CD4-positive, alpha-beta T cell (primary cell): ENCODE data around the gene CANX. TPM values are rescaled to one million over a fixed set of nuclear protein-coding genes. Genes with fewer than 3 reads are reported as not detected.

Experiments used
- ATAC-seq: fragments of 200-7000 bp; cut with Tn5 transposase; one replicate; pipeline ENCODE4 v1.10.0; 2022; ENCODE audit warnings: mild to moderate bottlenecking; ENCODE audit not compliant: poor library complexity
- CTCF ChIA-PET: fragments of 350-600 bp; sonication (Branson Sonifier 250); formaldehyde crosslinking; loops from one replicate; lab custom pipeline; 2021; ENCODE audit warnings: antibody characterized with exemption, inconsistent platforms; lab: Charles Lee
- POLR2A ChIA-PET: fragments of 350-600 bp; sonication (Branson Sonifier 250); formaldehyde crosslinking; loops from one replicate; lab custom pipeline; 2021; ENCODE audit warnings: antibody characterized with exemption, inconsistent platforms; lab: Charles Lee
- DNase-seq, 14 experiments: peaks; one replicate each; pipeline ENCODE4 v3.0.0-alpha.2; 2013 to 2020; ENCODE audit warnings: mixed read lengths in 2 of 14
- H3K27ac ChIP-seq, 2 donors: one replicate each; pipeline versions ENCODE4 v1.5.1 to v1.7.0; 2013; ENCODE audit warnings: low read length in 2 of 2, low read depth in 1 of 2, mild to moderate bottlenecking in 1 of 2
- H3K27me3 ChIP-seq, 2 experiments: 1 replicate in 1 of 2; 2 replicates in 1 of 2; pipeline versions ENCODE4 v1.6.1 to v1.7.0; 2013; ENCODE audit warnings: low read length in 2 of 2, control low read depth in 1 of 2, mild to moderate bottlenecking in 1 of 2, moderate library complexity in 1 of 2; ENCODE audit not compliant: insufficient read depth in 2 of 2, control insufficient read depth in 1 of 2
- H3K36me3 ChIP-seq: one replicate; pipeline ENCODE4 v1.6.1; 2013; ENCODE audit warnings: low read length, control low read depth; ENCODE audit not compliant: insufficient read depth
- H3K4me1 ChIP-seq: one replicate; pipeline ENCODE4 v1.6.1; 2013; ENCODE audit warnings: low read length, control low read depth; ENCODE audit not compliant: insufficient read depth
- H3K4me3 ChIP-seq: one replicate; pipeline ENCODE4 v1.5.1; 2013; ENCODE audit warnings: mild to moderate bottlenecking, low read length, moderate library complexity
- H3K9me3 ChIP-seq, 2 experiments: 1 replicate in 1 of 2; 2 replicates in 1 of 2; pipeline versions ENCODE4 v1.6.1 to v1.7.0; 2013; ENCODE audit warnings: low read length in 2 of 2, mild to moderate bottlenecking in 2 of 2, control low read depth in 1 of 2, moderate library complexity in 1 of 2; ENCODE audit not compliant: control insufficient read depth in 1 of 2, insufficient read depth in 1 of 2
- H3K27ac Mint-ChIP-seq: one replicate; pipeline ENCODE4 v1.8.0; 2020; ENCODE audit warnings: mixed read lengths
- H3K27me3 Mint-ChIP-seq: one replicate; pipeline ENCODE4 v1.8.0; 2021; ENCODE audit warnings: mixed read lengths
- H3K36me3 Mint-ChIP-seq: one replicate; pipeline ENCODE4 v1.8.0; 2021; ENCODE audit warnings: low read depth, mixed read lengths
- H3K4me1 Mint-ChIP-seq: one replicate; pipeline ENCODE4 v1.8.0; 2021; ENCODE audit warnings: low read depth, mixed read lengths
- H3K4me3 Mint-ChIP-seq: one replicate; pipeline ENCODE4 v1.8.0; 2020; ENCODE audit warnings: mild to moderate bottlenecking, mixed read lengths
- H3K9me3 Mint-ChIP-seq: one replicate; pipeline ENCODE4 v1.8.0; 2020; ENCODE audit warnings: mixed read lengths
- intact Hi-C, 2 experiments: fragments of 100-400 bp; cut with DNase I in 1 of 2; cut with micrococcal nuclease in 1 of 2; formaldehyde crosslinking; loops; one replicate each; pipeline versions ENCODE4 v1.15.1 to v1.9.0; 2023 to 2025; cut with DNase I, micrococcal nuclease
- total RNA-seq, 174 experiments: library from RNA in 2 of 174; stranded (reverse) in 2 of 174; gene quantifications; one replicate each; pipeline ENCODE4 v1.2.3 and lab custom pipeline; 2021 to 2026
- TF ChIP-seq, protein P1 (sequence below): fragments of 200-600 bp; IDR thresholded peaks from one replicate; pipeline ENCODE4 v1.8.0; 2022; ENCODE audit warnings: antibody characterized with exemption, mild to moderate bottlenecking

Gene CANX
- total RNA-seq, 2 experiments from 2014 or later, result 150 to 152 TPM

DNA sequence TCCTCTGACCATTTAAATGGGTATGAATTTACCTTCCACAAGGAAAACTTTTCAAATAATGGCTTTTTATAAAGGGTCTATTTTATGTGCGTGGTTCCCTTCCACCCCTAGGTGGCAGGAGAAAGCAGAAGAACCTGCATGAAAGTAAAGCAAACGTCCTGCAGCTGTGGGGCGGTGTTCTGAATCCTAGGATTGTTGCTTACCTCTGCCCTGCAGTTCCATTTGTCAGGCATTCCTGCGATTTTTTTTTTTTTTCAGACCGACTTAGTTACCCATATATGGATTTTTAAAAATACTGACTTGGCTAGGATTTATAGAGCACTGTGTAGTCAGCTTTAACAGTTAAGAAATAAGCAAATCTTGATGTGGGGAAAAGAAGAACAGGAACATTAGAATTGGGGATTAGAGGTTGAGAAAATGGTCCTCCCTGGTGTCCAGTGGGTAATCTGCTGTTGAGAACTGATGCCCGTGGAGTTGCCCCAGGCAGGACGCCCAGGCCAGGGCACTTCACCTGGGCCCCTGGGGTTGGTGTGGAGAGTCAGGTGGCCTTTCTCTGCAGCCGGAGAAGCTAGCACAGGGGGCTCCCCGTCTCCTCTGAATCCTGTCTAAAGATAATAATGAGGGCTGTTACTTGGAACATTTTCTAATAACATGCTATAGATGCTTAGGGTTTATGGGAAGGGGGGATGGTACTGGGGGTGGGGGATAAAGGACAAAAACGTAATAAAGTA lies 64.6 kb downstream of the CANX start:
- DNase-seq (peak; percentile 19 to 80 (median 38)), ATAC-seq (peak; percentile 73)
- no peaks in the 10 kb centered on the region for H3K27me3 ChIP-seq
- ChIA-PET CTCF (interaction anchor here (0.6 to 2.9 kb wide), 21 partner anchors 8 to 159 kb away, joined by 3 to 22 read pairs (median 3); partner anchors contain the start of genes CBY3, LTC4S, MAML1 and SQSTM1), POLR2A (interaction anchor here (0.6 to 2.4 kb wide), 6 partner anchors 31 to 140 kb away, joined by 3 to 24 read pairs (median 4); partner anchors contain the start of genes HNRNPH1, LTC4S, MAML1 and MGAT4B)
- Mint-ChIP-seq H3K4me3 (no peak overlapping the region), H3K27ac (peak overlapping the region; percentile 52), H3K27me3 (no peaks in the 10 kb centered on the region), H3K9me3 (no peaks in the 10 kb centered on the region), H3K36me3 (peaks cover 40% of the 10 kb centered on the region), H3K4me1 (peaks cover 66% of the 10 kb centered on the region)
- intact Hi-C loops, result loop anchor here (1.0 to 2.0 kb wide), 3 partner anchors 33 to 143 kb away; partner anchors contain the start of gene TBC1D9B (in 2 of the 2)
- no peak overlapping the region for H3K27ac ChIP-seq
- TF ChIP-seq, protein P1, sequence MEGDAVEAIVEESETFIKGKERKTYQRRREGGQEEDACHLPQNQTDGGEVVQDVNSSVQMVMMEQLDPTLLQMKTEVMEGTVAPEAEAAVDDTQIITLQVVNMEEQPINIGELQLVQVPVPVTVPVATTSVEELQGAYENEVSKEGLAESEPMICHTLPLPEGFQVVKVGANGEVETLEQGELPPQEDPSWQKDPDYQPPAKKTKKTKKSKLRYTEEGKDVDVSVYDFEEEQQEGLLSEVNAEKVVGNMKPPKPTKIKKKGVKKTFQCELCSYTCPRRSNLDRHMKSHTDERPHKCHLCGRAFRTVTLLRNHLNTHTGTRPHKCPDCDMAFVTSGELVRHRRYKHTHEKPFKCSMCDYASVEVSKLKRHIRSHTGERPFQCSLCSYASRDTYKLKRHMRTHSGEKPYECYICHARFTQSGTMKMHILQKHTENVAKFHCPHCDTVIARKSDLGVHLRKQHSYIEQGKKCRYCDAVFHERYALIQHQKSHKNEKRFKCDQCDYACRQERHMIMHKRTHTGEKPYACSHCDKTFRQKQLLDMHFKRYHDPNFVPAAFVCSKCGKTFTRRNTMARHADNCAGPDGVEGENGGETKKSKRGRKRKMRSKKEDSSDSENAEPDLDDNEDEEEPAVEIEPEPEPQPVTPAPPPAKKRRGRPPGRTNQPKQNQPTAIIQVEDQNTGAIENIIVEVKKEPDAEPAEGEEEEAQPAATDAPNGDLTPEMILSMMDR, result peak; percentile 94
- peaks cover 31% of the 10 kb centered on the region for H3K36me3 ChIP-seq
- H3K4me3 ChIP-seq, result no peak overlapping the region
- no peaks in the 10 kb centered on the region for H3K9me3 ChIP-seq
- H3K4me1 ChIP-seq, result peaks cover 53% of the 10 kb centered on the region

DNA sequence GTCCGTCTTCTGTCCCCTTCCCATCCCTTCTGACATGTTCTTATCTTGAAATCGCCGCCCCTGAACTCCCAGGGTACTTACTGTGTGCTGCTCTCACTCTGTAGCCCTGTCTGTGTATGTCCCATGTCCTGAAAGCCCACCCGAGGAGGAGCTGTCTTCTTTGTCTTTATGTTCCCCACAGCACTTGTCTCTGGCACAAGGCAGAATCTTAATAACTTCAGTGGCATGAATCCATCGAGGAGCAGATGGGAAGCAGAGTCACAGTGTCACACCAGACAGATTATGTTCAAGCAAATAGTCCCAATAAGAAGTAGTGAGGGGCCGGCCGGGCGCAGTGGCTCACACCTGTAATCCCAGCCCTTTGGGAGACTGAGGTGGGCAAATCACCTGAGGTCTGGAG lies 65.3 kb downstream of the CANX start:
- H3K9me3 ChIP-seq, result no peaks in the 10 kb centered on the region
- Mint-ChIP-seq H3K36me3 (peaks cover 46% of the 10 kb centered on the region), H3K27me3 (no peaks in the 10 kb centered on the region), H3K9me3 (no peaks in the 10 kb centered on the region), H3K4me1 (peaks cover 65% of the 10 kb centered on the region), H3K27ac (no peak overlapping the region), H3K4me3 (no peak overlapping the region)
- POLR2A ChIA-PET, result no interaction called here
- TF ChIP-seq, protein P1, result no peak
- H3K27me3 ChIP-seq, result no peaks in the 10 kb centered on the region
- ATAC-seq (no peak), DNase-seq (no peak)
- CTCF ChIA-PET, result interaction anchor here (2.4 to 2.9 kb wide), 2 partner anchors 32 to 38 kb away, joined by 15 to 22 read pairs; no protein-coding TSS in a partner anchor
- H3K27ac ChIP-seq, result no peak overlapping the region
- intact Hi-C loops, result no loop called here
- no peak overlapping the region for H3K4me3 ChIP-seq
- peaks cover 38% of the 10 kb centered on the region for H3K36me3 ChIP-seq
- H3K4me1 ChIP-seq, result peaks cover 50% of the 10 kb centered on the region

DNA sequence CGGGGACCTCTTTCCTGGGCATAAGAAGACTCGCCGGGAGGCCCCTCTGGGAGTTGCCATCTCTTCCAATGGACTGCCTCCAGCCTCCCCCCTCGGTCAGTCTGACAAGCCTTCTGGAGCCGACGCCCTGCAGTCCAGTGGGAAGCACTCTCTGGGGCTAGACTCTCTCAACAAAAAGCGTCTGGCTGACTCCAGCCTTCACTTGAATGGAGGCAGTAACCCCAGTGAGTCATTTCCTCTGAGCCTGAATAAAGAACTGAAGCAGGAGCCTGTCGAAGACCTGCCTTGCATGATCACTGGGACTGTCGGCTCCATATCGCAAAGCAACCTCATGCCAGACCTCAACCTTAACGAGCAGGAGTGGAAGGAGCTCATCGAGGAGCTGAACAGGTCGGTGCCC lies 66.6 kb downstream of the CANX start:
- intact Hi-C loops, result no loop called here
- no peak for ATAC-seq
- peaks cover 51% of the 10 kb centered on the region for H3K4me1 Mint-ChIP-seq
- no peaks in the 10 kb centered on the region for H3K27me3 ChIP-seq
- no peaks in the 10 kb centered on the region for H3K9me3 Mint-ChIP-seq
- CTCF ChIA-PET, result no interaction called here
- H3K27me3 Mint-ChIP-seq, result no peaks in the 10 kb centered on the region
- no peak overlapping the region for H3K27ac Mint-ChIP-seq
- no peak overlapping the region for H3K27ac ChIP-seq
- no peak overlapping the region for H3K4me3 ChIP-seq
- DNase-seq, result peak in 2 of 14 experiments; percentile 35 to 38
- no peaks in the 10 kb centered on the region for H3K9me3 ChIP-seq
- peaks cover 48% of the 10 kb centered on the region for H3K36me3 ChIP-seq
- peaks cover 59% of the 10 kb centered on the region for H3K36me3 Mint-ChIP-seq
- H3K4me3 Mint-ChIP-seq, result no peak overlapping the region
- POLR2A ChIA-PET, result no interaction called here
- peaks cover 36% of the 10 kb centered on the region for H3K4me1 ChIP-seq
- TF ChIP-seq, protein P1, result no peak
